DMS114 treated with DMSO at 0.1 percent for 48 hours (cell line): ENCODE measurements around the gene FTCD.
"Not testable (repeated sequence)": the region's sequence is repeated elsewhere in the genome, so short reads cannot be mapped to it uniquely, and the experiment has no call there.

Experiments used
- DNase-seq: peaks from one replicate; lab custom pipeline; 2025; ENCODE audit not compliant: unreplicated experiment; lab: John Stamatoyannopoulos, UW

FTCD gene

GRCh38 chr21:46140352-46141003 is 14.9 kb downstream of the FTCD start:
- not testable (repeated sequence) for DNase-seq

- DNase-seq = no peak
Measured at GRCh38 chr21:46139686-46140085, 15.7 kb downstream of the FTCD start.

GRCh38 chr21:46138383-46138970 is 16.9 kb downstream of the FTCD start:
- DNase-seq = no peak

- no peak for DNase-seq
Measured at GRCh38 chr21:46137908-46138307, 17.5 kb downstream of the FTCD start.

- DNase-seq = no peak
Measured at GRCh38 chr21:46136739-46137349, 18.5 kb downstream of the FTCD start.

- no peak for DNase-seq
Measured at GRCh38 chr21:46135782-46136395, 19.5 kb downstream of the FTCD start.

GRCh38 chr21:46131838-46132651 is 23.3 kb downstream of the FTCD start:
- no peak for DNase-seq

GRCh38 chr21:46131588-46131837 is 23.9 kb downstream of the FTCD start:
- DNase-seq = no peak

GRCh38 chr21:46130831-46131587 is 24.4 kb downstream of the FTCD start:
- no peak for DNase-seq

GRCh38 chr21:46129846-46130651 is 25.3 kb downstream of the FTCD start:
- no peak for DNase-seq

- DNase-seq = no peak
Measured at GRCh38 chr21:46128933-46129571, 26.3 kb downstream of the FTCD start.

- no peak for DNase-seq
Measured at GRCh38 chr21:46128106-46128932, 27.1 kb downstream of the FTCD start.

GRCh38 chr21:46127239-46128105 is 27.9 kb downstream of the FTCD start:
- no peak for DNase-seq

GRCh38 chr21:46126309-46127238 is 28.8 kb downstream of the FTCD start:
- DNase-seq = no peak

- DNase-seq = no peak
Measured at GRCh38 chr21:46125846-46126301, 29.5 kb downstream of the FTCD start.
